GM21723 (cell line): ENCODE data around the gene CBL.
A peak's percentile ranks its signal among the peaks of the same experiment; 100 is the strongest.
"Not testable (repeated sequence)": the region's sequence is repeated elsewhere in the genome, so short reads cannot be mapped to it uniquely, and the experiment has no call there.

Source experiments
- ATAC-seq: cut with Tn5 transposase; IDR thresholded peaks from one replicate; pipeline ENCODE4 v1.9.1; 2021; ENCODE audit warnings: mild to moderate bottlenecking, moderate library complexity; ENCODE audit not compliant: unreplicated experiment

CBL gene

DNA sequence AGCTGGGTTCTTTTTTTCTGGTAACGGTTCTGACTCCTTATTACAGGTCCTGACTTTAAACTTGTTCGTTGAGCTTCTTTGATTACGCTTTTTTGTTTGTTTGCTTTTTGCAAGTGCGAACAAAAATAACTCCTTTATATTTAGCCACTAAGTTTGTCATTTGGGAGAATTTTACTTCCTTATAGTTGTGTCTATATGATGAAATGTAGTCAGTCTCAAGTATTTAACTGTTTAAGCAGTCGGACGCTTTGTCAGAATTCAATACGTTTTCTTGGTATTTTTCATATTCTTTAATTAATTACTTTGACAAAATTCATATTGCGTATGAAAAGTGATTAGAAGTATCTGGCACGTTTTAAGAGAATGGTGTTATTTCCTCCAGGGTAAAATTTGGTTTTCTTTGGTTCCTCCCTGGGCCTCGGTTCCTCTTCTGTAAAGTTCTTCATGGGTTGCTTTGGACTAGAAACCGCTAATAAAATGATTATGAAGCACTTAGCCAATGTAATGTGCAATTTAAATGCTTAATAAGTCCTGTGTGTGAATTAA lies 1.3 kb downstream of the CBL start:
- no peak for ATAC-seq

DNA sequence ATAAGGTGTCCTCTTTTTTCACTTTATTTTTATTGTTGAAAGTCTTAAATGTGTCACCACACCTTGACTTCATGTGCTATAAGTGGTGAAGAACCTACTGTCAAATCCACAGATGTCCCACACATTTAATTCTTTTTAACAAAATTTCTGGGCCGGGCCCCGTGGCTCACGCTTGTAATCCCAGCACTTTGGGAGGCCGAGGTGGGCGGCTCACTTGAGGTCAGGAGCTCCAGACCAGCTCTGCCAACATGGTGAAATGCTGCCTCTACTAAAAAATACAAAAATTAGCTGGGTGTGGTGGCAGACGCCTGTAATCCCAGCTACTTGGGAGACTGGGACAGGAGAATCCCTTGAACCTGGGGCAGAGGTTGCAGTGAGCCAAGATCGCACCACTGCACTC lies 3.0 kb downstream of the CBL start:
- ATAC-seq, result no peak

DNA sequence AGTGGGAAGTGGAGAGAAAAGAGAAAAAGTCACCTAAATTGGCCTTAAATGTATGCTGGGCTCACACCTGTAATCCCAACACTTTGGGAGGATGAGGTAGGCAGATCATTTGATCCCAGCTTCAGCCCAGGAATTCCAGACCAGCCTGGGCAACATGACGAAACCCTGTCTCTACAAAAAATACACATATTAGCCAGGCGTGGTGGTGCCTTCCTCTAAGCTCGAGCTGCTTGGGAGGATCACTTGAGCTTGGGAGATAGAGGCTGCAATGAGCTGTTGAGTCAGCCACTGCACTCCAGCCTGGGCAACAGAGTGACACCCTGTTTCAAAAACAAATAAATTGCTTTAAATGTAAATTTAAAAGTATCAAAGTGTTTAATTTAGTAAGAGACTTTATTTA lies 3.9 kb downstream of the CBL start:
- no peak for ATAC-seq

DNA sequence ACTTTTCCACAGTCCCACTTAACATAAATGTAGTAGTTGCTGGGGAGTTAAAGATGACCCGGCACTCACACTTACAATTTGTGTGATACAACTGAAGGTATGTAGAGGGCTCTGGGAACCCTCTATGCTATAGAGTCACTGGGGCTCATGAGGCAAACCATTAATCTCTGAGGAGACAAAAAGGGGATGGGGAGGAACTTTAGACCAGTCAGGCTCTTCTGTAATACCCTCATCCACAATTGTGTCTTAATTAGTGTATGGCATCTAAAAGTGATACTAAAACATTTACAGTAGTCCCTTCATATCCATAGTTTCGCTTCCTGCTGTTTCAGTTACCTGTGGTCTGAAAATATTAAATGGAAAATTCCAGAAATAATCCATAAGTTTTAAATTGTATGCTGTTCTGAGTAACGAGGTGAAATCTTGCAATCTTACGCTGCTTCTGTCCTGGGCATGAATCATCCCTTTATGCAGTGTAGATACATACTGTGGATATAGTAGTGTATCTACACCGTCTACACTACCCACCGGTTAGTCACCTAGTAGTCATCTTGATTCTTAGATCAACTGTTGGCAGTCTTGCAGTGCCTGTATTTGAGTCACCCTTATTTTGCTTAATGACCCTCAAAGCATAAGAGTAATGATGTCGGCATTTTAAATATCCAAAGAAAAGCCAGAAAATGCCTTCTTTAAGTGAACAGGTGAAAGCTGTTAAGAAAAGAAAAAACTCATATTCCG lies 12.2 kb downstream of the CBL start:
- no peak for ATAC-seq

DNA sequence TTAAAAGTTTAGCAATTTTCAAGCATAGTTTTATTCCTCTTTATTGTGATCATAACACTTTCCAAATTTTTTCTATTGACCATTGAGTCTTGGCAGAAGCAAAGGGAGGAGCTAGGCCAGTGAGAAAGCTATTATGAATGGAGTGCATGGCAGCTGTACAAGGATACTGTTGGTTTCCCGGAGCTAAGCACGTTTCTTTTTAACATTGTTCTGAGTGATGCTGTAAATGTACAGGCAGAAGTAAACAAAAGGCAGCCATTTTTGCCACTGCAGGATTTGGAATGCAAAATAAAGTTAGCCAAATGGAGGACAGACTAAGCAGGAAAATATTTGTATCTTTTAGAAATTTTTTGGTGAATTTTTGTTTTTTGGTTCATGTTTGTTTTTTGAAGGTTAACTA lies 16.2 kb downstream of the CBL start:
- no peak for ATAC-seq

DNA sequence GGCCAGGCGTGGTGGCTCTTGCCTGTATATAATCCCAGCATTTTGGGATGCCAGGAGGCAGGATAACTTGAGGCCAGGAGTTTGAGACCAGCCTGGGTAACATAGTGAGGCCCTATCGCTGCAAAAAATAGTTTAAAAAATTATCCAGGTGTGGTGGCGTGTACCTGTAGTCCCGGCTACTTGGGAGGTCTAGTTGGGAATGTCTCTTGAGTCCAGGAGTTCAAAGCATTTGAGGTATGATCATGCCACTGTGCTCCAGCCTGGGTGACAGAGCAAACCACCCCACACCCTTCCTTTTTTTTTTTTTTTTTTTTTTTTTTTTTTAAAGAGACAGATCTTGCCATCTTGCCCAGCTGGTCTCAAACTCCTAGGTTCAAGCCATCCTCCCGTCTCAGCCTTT lies 16.8 kb downstream of the CBL start:
- ATAC-seq, result no peak

DNA sequence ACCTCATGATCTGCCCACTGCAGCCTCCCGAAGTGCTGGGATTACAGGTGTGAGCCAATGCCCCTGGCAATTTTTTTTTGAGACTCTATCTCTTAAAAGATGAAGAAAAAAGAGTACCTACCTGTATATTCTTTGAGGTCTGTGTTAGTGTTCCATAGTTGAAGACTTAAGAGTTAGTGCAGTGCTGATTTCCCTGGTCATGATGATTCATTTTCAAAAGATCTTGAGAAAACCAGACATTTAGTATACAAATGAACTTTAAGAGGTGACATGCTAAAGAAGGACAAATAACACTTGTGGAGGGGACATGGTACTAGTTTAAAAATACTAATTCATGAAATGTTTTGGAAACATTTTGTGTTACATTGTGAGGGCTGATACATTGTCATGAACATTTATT lies 17.7 kb downstream of the CBL start:
- ATAC-seq, result no peak

DNA sequence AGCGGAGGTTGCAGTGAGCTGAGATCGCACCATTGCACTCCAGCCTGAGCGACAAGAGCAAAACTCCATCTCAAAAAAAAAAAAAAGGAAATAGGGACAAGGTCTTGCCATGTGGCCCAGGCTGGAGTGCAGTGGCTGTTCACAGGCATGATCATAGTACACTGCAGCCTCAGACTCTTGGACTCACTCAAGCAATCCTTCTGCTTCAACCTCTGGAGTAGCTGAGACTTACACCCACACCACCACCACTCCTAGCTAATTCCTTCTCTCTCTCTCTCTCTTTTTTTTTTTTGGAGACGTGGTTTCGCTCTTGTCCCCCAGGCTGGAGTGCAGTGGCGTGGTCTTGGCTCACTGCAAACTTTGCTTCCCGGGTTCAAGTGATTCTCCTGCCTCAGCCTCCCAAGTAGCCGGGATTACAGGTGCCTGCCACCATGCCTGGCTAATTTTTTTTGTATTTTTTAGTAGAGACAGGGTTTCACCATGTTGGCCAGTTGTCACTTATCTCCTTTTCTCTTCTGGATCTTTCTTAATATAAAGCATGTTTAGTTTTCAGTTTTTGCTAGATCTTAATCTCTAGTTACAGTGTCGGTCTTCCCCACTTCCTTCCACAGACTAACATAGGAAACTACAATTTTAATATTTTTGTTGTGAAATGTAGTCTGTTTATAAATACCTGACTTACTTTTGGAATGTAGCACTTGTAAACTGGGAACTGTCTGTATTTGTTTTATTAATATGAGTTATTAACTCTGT lies 22.6 kb downstream of the CBL start:
- ATAC-seq, result not testable (repeated sequence)

DNA sequence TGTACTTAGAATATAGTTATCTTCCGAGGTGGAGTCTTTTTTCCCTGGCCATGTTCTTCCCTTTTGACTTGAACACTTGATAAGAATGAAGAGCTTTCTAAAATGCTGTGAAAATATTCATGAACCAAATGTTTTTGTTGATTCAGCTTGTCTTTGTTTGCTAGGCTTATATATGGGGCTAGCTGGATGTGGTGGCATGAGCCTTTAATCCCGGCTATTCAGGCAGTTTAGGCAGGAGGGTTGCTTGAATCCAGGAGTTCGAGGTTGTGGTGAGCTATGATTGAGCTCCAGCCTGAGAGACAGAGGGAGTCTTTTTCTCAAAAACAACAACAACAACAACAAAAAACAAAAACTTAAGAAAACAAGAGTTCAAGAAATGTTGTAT lies 23.1 kb downstream of the CBL start:
- ATAC-seq, result no peak

DNA sequence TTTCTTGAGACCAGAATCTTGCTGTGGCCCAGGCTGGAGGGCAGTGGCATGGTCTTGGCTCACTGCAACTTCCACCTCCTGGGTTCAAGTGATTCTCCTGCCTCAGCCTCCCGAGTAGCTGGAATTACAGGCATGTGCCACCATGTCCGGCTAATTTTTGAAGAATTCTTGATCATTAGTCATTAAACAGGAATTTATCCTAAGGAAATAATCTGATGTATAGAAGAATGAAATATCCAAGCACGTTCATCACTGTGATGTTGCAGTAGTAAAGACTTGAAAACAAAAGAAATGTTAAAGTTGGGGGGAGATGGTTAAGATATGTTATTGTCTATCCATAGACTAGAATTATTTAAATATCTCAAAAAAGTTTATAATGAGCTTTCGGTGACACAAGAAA lies 23.6 kb downstream of the CBL start:
- no peak for ATAC-seq

DNA sequence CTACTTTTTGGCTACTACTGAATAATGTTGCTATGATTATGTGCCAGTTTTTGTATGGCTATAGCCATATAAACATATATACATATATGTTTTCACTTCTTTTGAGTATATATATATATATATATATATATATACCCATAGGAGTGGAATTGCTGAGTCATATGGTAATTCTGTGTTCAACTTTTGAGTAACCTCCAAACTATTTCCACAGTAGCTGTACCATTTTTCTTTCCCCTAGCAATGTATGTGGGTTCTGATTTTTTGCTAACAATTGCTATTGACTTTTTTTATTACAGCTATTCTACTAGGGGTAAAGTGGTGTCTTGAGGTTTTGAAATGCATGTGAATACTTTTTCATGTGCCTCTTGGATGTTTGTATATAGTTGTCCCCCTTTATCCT lies 30.4 kb downstream of the CBL start:
- ATAC-seq, result no peak

DNA sequence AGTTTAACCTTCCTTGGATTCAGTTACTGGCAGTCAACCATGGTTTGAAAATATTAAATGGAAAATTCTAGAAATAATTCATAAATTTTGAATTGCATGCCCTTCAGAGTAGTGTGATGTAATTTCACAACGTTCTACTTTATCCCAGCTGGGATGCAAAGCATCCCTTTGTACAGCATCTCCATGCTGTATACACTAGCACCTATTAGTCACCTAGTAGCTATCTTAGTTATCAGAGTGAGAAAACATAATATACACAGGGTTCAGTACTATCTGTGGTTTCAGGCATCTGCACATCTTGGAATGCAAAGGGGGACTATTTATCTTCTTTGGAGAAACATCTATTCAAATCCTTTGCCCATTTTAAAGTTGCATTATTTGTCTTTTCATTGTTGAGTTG lies 30.8 kb downstream of the CBL start:
- no peak for ATAC-seq

DNA sequence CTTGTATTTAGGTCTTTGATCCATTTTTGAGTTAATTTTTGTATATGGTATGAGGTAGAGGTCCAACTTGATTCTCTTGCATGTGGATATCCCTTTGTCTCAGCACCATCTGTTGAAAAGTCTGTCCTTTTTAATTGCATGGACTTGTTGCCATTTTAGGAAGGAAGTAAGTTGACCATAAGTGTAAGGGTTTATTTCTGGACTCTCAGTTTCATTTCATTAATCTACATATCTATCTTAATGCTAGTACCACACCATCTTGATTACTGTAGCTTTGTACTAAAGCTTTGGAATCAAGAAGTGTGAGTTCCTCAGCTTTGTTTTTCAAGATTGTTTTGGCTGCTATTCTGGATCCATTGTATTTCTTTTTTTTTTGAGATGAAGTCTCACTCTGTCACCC lies 31.4 kb downstream of the CBL start:
- no peak for ATAC-seq

DNA sequence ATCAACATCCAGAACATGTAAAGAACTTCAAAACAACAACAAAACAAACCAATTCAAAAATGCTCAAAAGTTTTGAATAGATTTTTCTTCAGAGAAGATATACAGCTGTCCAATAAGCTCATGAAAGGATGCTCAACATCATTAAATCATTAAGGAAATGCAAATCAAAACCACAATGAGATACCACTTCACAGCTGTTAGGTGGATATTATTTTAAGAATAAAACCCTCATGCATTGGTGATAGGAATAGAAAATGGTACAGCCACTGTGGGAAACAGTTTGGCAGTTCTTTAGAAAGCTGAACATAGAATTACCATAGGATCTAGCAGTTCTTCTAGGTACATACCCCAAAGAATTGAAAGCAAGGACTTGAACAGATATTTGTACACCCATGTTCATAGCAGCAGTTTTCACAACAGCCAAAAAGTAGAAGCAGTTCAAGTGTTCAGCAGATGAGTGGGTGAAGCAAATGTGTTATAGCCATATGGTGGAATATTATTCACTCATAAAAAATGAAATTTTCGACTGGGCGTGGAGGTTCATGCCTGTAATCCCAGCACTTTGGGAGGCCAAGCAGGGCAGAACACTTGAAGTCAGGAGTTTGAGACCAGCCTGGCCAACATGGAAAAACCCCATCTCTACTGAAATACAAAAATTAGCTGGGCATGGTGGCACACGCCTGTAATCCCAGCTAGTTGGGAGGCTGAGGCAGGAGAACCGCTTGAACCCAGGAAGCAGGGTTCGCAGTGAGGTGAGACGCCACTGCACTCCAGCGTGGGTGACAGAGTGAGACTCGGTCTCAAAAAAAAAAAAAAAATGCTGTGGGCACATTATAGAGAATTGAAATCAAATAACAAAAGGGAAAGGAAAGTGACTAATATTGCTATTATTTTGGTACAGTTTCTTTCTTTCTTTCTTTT lies 42.9 kb downstream of the CBL start:
- no peak for ATAC-seq

DNA sequence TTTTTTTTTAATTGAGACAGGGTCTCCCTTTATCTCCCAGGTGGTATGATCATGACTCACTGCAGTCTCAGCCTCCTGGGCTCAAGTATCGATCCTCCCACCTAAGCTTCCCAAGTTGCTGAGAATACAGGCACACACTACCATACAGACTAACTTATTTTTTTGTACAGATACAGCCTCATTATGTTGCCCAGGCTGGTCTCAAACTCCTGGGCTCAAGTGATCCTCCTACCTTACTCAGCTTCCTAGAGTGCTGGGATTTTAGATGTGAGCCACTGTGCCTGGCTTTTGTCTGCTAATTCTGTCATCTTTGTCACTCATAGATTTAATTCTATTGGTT lies 43.5 kb downstream of the CBL start:
- ATAC-seq, result no peak

DNA sequence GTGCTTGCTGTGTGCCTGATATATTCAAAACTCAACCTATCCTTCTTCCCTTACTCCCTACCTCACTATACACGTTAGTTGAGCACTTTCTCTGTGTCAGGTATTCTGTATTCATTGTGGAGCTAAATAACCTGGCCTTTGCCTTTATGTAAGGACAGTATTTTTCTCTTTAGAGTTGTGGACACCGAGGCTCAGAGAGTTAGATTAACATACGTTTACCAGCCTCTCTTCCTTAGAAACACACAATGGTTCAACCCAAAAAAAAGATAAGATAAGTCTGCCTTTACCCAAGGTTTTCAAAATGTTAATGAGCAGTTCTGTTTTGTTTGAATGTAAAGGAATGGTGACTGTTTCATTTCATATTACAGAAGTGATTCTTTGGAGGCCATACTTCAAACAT lies 45.0 kb downstream of the CBL start:
- ATAC-seq, result no peak

DNA sequence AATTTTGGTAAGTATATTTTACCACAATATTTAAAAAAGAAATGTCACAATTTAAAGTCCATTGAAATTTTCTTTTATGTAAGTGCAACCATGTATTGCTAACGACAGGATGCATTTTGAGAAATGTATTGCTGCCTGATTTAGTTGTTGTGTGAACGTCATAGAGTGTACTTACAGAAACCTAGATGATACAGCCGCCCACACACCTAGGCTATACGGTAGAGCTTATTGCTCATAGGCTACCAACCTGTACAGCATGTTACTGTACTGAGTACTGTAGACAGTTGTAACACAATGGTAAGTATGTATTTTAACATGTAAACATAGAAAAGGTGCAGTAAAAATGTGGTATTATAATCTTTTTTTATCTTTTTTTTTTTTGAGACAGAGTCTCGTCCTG lies 48.1 kb downstream of the CBL start:
- ATAC-seq, result no peak

DNA sequence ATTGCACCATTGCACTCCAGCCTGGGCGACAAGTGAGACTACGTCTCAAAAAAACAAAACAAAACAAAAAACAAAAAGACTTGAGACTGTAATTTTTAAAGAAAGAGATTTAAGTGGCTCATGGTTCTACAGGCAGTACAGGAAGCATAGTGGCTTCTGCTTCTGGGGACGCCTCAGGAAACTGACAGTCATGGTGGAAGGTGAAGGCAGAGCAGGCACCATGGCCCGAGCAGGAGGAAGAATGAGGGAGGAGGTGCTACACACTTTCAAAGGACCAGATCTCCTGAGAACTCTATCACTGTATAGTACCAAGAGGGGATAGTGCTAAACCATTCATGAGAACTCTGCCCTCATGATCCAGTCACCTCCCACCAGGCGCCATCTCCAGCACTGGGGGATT lies 52.0 kb downstream of the CBL start:
- ATAC-seq, result no peak

DNA sequence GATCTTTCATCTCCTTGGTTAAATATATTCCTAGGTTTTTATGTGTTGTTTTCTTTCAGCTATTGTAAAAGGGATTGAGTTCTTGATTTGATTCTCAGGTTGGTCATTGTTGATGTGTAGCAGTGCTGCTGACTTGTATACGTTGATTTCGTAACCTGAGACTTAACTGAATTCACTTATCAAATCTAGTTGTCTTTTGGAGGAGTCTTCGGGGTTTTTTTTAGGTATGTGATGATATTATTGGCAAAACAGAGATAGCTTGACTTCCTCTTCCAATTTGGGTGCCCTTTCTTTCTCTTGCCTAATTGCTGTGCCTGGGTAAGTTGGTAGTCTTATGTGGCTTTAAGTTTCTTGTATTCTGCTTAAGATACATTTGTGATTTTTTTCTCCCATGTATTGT lies 52.8 kb downstream of the CBL start:
- ATAC-seq, result no peak

DNA sequence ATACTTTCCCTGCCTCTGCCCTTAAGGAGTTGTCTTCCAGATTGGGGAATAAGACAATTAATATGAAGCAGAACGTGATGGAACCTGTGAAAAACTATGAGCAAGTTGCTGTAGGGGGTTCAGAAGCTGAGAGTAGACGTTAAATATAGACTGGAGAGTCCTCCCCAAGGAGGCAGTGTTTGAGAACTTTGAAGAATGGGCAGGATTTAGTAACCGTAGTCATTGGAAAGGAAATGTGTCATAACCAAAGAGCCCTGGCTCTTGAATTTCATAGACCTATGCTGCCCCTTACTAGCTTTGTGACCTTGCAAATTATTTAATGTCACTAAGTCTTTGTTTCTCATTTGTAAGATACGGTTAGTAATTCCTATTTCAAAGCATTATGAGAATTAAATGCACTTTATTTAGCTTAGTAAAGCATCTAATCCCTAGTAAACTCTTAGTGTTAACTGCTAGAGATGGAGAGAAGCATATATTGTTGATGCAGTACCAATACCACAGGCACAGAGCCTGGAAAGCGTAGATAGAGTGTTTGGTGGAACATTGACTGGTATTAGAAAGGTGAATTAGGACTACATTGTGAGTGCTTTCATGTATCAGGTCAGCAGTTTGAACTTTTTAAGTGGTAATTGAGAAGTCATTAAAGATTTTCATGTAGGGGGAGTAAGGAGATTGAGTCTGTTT lies 56.7 kb downstream of the CBL start:
- ATAC-seq, result peak; percentile 36

DNA sequence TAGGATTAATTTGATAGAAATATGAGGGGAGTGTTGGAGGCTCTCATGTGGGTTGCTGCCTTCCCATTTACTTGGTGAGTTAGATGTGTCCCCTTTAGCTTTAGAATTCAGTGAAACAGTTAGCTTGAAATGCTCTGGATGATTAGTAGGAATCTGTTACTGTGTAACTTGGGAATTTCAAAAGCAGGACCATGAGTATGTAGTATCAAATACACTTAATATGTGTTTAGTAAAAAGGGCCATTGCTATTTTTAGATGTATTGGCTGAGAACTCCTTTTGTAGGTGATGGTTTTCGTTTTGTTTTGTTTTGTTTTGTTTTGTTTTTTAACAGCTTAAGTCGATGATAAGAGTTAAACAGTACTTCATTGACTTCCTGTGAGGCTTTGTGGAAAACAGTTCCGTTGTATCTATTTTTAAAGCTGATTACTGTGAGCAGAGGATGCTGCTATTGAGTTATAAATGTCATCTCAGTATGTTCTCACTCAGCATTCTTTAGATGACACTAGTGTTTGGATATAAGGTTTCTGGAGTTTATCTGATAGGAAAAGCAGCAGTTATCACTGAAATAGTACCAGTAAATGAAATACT lies 57.3 kb downstream of the CBL start:
- ATAC-seq, result no peak
